ENCODE results near the gene ALG14. TPM values are rescaled to one million over a fixed set of nuclear protein-coding genes. Genes with fewer than 3 reads are reported as not detected.

Gene ALG14
- total and polyA plus RNA-seq, 2 of the 4 experiments (the other 2 are of a cell fraction): 1.7 to 2.0 TPM

- Histone ChIP-seq H2AK9ac (replicated peaks; ENCODE audit: low read depth, low read length, poor library complexity) (no peak overlapping the region), H4K8ac (ENCODE audit: low read depth in 2 of 2, low read length in 2 of 2) (no peak overlapping the region), H2AFZ (replicated peaks; ENCODE audit: low read length, poor library complexity) (no peak overlapping the region), H3K4me2 (ENCODE audit: low read depth, low read length) (no peak overlapping the region), H3K27ac (ENCODE audit: insufficient read depth, low read length) (no peak overlapping the region), H3K4ac (ENCODE audit: low read depth, low read length) (no peak overlapping the region), H3K79me1 (ENCODE audit: low read depth in 1 of 2, low read length in 2 of 2) (peaks cover 0 to 7% of the 10 kb centered on the region in 2 experiments; a peak in 1 of 4 replicates), H3K14ac (replicated peaks; ENCODE audit: low read depth, low read length) (no peak overlapping the region), H2BK120ac (ENCODE audit: low read depth, low read length) (no peak overlapping the region), H3K27me3 (ENCODE audit: control insufficient read depth, insufficient read depth, low read length) (no peaks in the 10 kb centered on the region; the same call in 1 of the 2 replicates), H3K56ac (ENCODE audit: extremely low read depth, insufficient read depth, low read length) (no peak overlapping the region), H4K20me1 (ENCODE audit: insufficient read depth, low read length) (no peaks in the 10 kb centered on the region), H2BK20ac (ENCODE audit: low read depth, low read length) (no peak overlapping the region), H2BK5ac (ENCODE audit: low read depth, low read length, poor library complexity, severe bottlenecking) (no peak overlapping the region), H2AK5ac (ENCODE audit: low read depth, low read length) (no peak overlapping the region; the same call in 1 of the 2 replicates), H4K5ac (ENCODE audit: low read depth, low read length) (no peak overlapping the region), H3K4me1 (ENCODE audit: control insufficient read depth, insufficient read depth, low read length) (peaks cover 8% of the 10 kb centered on the region), H3K23ac (ENCODE audit: low read depth, low read length) (no peak overlapping the region), H3K9ac (ENCODE audit: low read depth, low read length) (no peak overlapping the region), H4K91ac (ENCODE audit: insufficient read depth, low read depth, low read length) (no peak overlapping the region), H3K18ac (ENCODE audit: low read depth, low read length) (no peak overlapping the region), H2BK15ac (ENCODE audit: low read depth, low read length) (no peak overlapping the region), H3K9me1 (ENCODE audit: insufficient read depth, low read length) (peaks cover 7% of the 10 kb centered on the region), H3K4me3 (ENCODE audit: insufficient read depth, low read depth, low read length) (no peak overlapping the region), H3K9me3 (ENCODE audit: control insufficient read depth, insufficient read depth, low read length) (peaks cover 1% of the 10 kb centered on the region; the same call in 1 of the 2 replicates), H3K36me3 (ENCODE audit: control insufficient read depth, insufficient read depth, low read length) (no peaks in the 10 kb centered on the region)
- WGBS, 2 experiments (ENCODE audit: extremely low coverage in 2 of 2, insufficient read length in 1 of 2): 88% methylated on average over 3 of the region's 3 CpGs; no CpG with 5 or more reads in 1 of the 2 experiments
- BruUV-seq (replicated peaks): no TSS peak
- dilution Hi-C loops (cut with HindIII; ENCODE audit: low sequenced_read_pairs, unreplicated experiment): no loop called here
- ChIA-PET POLR2A (ENCODE audit: unreplicated experiment) (no interaction called here), CTCF (interaction anchor here (1.2 kb wide), 1 partner anchor 86 kb away, joined by 9 read pairs; no protein-coding TSS in a partner anchor)
- DNase-seq: no peak
- ATAC-seq (ENCODE audit: low read depth): no peak
- in situ Hi-C loops (cut with MboI; ENCODE audit: low sequenced_read_pairs): no loop called here
- intact Hi-C loops (cut with micrococcal nuclease): no loop called here
- TF ChIP-seq RCOR1 (IDR thresholded peaks at IDR 0.05; ENCODE audit: insufficient replicate concordance, low read length) (no peak), CEBPB (IDR thresholded peaks at IDR 0.05; ENCODE audit: low read depth, low read length) (no peak), MAFK (IDR thresholded peaks at IDR 0.05; ENCODE audit: low read depth, low read length) (no peak), BHLHE40 (IDR thresholded peaks at IDR 0.05; ENCODE audit: low read depth, low read length) (no peak), SMC3 (IDR thresholded peaks at IDR 0.05; ENCODE audit: low read depth, low read length) (no peak), CHD1 (IDR thresholded peaks at IDR 0.05; ENCODE audit: low read depth, low read length) (no peak), CTCF (conservative IDR thresholded peaks at IDR 0.05; ENCODE audit: low read depth, low read length) (no peak), MXI1 (IDR thresholded peaks at IDR 0.05; ENCODE audit: borderline replicate concordance, low read depth, low read length) (no peak), NFE2L2 (IDR thresholded peaks at IDR 0.05; ENCODE audit: low read depth, low read length) (no peak), POLR2A (IDR thresholded peaks at IDR 0.05; ENCODE audit: low read depth, low read length) (no peak), FOS (IDR thresholded peaks at IDR 0.05; ENCODE audit: low read depth, low read length) (no peak), RFX5 (IDR thresholded peaks at IDR 0.05; ENCODE audit: low read depth, low read length) (no peak), MAZ (IDR thresholded peaks at IDR 0.05; ENCODE audit: borderline replicate concordance, low read depth, low read length) (no peak), RAD21 (IDR thresholded peaks at IDR 0.05; ENCODE audit: low read length) (no peak)
- TF ChIP-seq, protein P1, sequence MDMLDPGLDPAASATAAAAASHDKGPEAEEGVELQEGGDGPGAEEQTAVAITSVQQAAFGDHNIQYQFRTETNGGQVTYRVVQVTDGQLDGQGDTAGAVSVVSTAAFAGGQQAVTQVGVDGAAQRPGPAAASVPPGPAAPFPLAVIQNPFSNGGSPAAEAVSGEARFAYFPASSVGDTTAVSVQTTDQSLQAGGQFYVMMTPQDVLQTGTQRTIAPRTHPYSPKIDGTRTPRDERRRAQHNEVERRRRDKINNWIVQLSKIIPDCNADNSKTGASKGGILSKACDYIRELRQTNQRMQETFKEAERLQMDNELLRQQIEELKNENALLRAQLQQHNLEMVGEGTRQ (IDR thresholded peaks at IDR 0.05; ENCODE audit: low read depth, low read length): no peak
- TF ChIP-seq, protein P2, sequence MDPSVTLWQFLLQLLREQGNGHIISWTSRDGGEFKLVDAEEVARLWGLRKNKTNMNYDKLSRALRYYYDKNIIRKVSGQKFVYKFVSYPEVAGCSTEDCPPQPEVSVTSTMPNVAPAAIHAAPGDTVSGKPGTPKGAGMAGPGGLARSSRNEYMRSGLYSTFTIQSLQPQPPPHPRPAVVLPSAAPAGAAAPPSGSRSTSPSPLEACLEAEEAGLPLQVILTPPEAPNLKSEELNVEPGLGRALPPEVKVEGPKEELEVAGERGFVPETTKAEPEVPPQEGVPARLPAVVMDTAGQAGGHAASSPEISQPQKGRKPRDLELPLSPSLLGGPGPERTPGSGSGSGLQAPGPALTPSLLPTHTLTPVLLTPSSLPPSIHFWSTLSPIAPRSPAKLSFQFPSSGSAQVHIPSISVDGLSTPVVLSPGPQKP (IDR thresholded peaks at IDR 0.05; ENCODE audit: borderline replicate concordance, low read depth, low read length): no peak
Measured at GRCh38 chr1:94940738-94941137, 132.0 kb downstream of the ALG14 start.
